ENCODE data around the gene P2RX3.

DNA sequence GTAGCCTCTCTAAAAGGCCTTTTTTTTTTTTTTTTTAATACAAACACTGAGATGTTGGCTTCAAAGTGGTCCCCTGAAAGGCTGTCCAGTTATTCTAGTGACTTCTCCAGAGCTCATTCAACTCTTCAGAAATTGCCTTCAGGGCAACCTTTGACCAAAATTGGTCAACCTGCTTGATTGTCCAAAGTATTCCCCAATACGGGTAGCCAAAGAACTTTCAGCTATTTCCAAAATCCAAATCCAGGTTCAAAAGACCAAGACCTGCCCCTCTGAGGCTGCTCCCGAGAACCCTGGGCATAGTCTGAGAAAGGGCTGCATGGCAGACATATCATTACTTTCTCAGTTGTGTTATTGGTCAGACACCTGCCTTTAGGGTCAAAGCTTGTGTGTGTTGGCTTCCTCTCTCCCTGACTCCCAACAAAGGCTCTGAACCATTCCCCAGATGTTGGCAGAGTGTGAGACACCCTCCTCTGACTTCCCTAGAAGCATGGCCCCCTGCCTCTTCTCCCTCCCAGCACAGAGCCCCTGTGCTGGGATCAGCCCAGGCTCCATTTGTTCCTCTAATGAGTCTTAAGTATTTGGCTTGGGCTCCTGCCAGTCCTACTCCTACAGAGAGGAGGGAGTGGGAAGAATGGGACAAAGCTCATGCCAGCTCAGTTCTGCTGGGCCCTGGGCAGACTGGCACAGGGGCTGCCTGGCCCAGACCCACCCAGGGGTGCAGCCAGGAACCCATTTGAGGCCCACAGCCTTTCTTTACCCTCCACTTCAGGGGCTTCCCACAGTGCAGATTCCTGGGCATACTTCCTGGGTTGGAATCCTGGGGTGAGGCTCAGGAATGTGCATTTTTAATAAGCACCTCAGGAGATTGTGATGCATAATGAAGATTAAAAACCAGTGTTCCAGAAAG lies 43.7 kb upstream of the P2RX3 start:
- TF ChIP-seq POLR2AphosphoS5 (IDR thresholded peaks at IDR 0.05; ENCODE audit: low read depth, low read length) = no peak
- no peak for TF ChIP-seq SIN3A (IDR thresholded peaks at IDR 0.05; ENCODE audit: borderline replicate concordance, insufficient read depth, low read length)

Data from PFSK-1 (cell line).